ENCODE results near the gene CAMTA2. TPM values are rescaled to one million over a fixed set of nuclear protein-coding genes. Genes with fewer than 3 reads are reported as not detected.

The CAMTA2 gene
- total RNA-seq, 1 donor from 2014 or later, result 12.5 TPM

- H3K27ac Mint-ChIP-seq (ENCODE audit: unreplicated experiment), result no peak overlapping the region
- H3K27me3 Mint-ChIP-seq (ENCODE audit: low read depth), result peaks cover 3% of the 10 kb centered on the region
- no peak for TF ChIP-seq CTCF (conservative IDR thresholded peaks at IDR 0.05)
- H3K4me1 Mint-ChIP-seq, result peaks cover 34% of the 10 kb centered on the region
- no peaks in the 10 kb centered on the region for H3K9me3 Mint-ChIP-seq
- H3K4me3 Mint-ChIP-seq, result peak overlapping the region; percentile 78
- peaks cover 19% of the 10 kb centered on the region for H3K36me3 Mint-ChIP-seq (ENCODE audit: low read depth)
- no peak for DNase-seq (ENCODE audit: low read depth, low spot score)
These were observed 17.2 kb downstream of the CAMTA2 start for GRCh38 chr17:4970273-4970672.

- Mint-ChIP-seq H3K27ac (ENCODE audit: unreplicated experiment) (peak overlapping the region; percentile 79), H3K36me3 (ENCODE audit: low read depth) (peaks cover 21% of the 10 kb centered on the region), H3K27me3 (ENCODE audit: low read depth) (peaks cover 3% of the 10 kb centered on the region), H3K9me3 (no peaks in the 10 kb centered on the region), H3K4me1 (peaks cover 33% of the 10 kb centered on the region), H3K4me3 (no peak overlapping the region)
- TF ChIP-seq CTCF (conservative IDR thresholded peaks at IDR 0.05), result no peak
- no peak for DNase-seq (ENCODE audit: low read depth, low spot score)
These were observed 17.8 kb downstream of the CAMTA2 start for GRCh38 chr17:4969551-4970173.

DNA sequence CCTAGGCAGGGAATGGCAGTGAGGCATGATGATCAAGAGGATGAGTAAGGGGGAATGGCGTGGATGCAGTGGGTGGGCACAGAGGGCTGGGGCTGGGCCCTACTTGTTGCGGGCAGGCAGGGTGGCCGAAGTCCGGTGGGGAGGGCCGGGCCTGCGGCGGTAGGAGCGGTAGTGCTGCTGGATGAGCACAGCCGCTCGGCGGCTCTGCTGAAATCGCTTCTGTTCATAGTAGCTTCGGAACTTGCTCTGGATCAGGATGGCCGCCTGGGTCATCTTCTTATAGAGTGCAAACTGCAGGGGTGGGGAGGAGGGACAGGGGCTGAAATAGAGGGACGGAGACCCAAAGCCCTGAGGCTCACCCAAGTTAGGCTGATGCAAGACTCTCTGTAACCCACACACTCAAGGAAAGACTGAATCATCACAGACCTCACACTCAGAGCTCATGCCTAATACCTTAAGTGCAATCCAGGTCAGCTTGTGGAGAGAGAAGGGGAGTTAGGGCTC, 18.4 kb downstream of the CAMTA2 start:
- H3K27ac Mint-ChIP-seq (ENCODE audit: unreplicated experiment), result no peak overlapping the region
- no peak for TF ChIP-seq CTCF (conservative IDR thresholded peaks at IDR 0.05)
- H3K4me3 Mint-ChIP-seq, result no peak overlapping the region
- no peaks in the 10 kb centered on the region for H3K27me3 Mint-ChIP-seq (ENCODE audit: low read depth)
- peaks cover 33% of the 10 kb centered on the region for H3K4me1 Mint-ChIP-seq
- DNase-seq (ENCODE audit: low read depth, low spot score), result no peak
- H3K9me3 Mint-ChIP-seq, result no peaks in the 10 kb centered on the region
- H3K36me3 Mint-ChIP-seq (ENCODE audit: low read depth), result peaks cover 18% of the 10 kb centered on the region

GRCh38 chr17:4968486-4969046, 18.9 kb downstream of the CAMTA2 start:
- DNase-seq (ENCODE audit: low read depth, low spot score), result no peak
- no peak for TF ChIP-seq CTCF (conservative IDR thresholded peaks at IDR 0.05)
- no peak overlapping the region for H3K27ac Mint-ChIP-seq (ENCODE audit: unreplicated experiment)

GRCh38 chr17:4967539-4968485, 19.7 kb downstream of the CAMTA2 start, which contains the start of gene SPAG7:
TSS of gene SPAG7 (minus strand) at chr17:4967817. CDS start at chr17:4967804, 13 bp downstream.
- Mint-ChIP-seq H3K27ac (ENCODE audit: unreplicated experiment) (no peak within 1 kb of the TSS), H3K36me3 (ENCODE audit: low read depth) (peaks cover 16% of the 10 kb centered on the region), H3K4me1 (peaks cover 33% of the 10 kb centered on the region), H3K4me3 (no peak within 1 kb of the TSS), H3K27me3 (ENCODE audit: low read depth) (no peaks in the 10 kb centered on the region), H3K9me3 (no peaks in the 10 kb centered on the region)
- peak; percentile 94 for DNase-seq (ENCODE audit: low read depth, low spot score)
- TF ChIP-seq CTCF (conservative IDR thresholded peaks at IDR 0.05), result no peak

More at GRCh38 chr17:4968486-4969046, 18.9 kb downstream of the CAMTA2 start:
- peaks cover 33% of the 10 kb centered on the region for H3K4me1 Mint-ChIP-seq
- peaks cover 16% of the 10 kb centered on the region for H3K36me3 Mint-ChIP-seq (ENCODE audit: low read depth)
- no peaks in the 10 kb centered on the region for H3K9me3 Mint-ChIP-seq
- no peaks in the 10 kb centered on the region for H3K27me3 Mint-ChIP-seq (ENCODE audit: low read depth)
- no peak overlapping the region for H3K4me3 Mint-ChIP-seq

Measured in neural crest cell (in vitro differentiated cells).